Transverse colon (tissue), 4 donors: ENCODE results near the gene TMEM266. TPM values are rescaled to one million over a fixed set of nuclear protein-coding genes. Genes with fewer than 3 reads are reported as not detected.

ENCODE experiments used
- DNase-seq: peaks from one replicate; pipeline ENCODE4 v3.0.0-alpha.2; 2019
- H3K27ac ChIP-seq, 4 donors: fragments of 200-600 bp; sonication (generic); 2 replicates each; pipeline ENCODE4 v1.5.1; 2016 to 2018; ENCODE audit warnings: inconsistent platforms in 4 of 4
- H3K27me3 ChIP-seq: fragments of 200-600 bp; sonication (generic); 2 replicates; pipeline ENCODE4 v1.5.1; 2017; ENCODE audit warnings: inconsistent platforms
- H3K36me3 ChIP-seq, 4 donors: fragments of 200-600 bp; sonication (generic); 2 replicates each; pipeline ENCODE4 v1.5.1; 2017 to 2019; ENCODE audit warnings: inconsistent platforms in 4 of 4
- H3K4me1 ChIP-seq, 4 donors: fragments of 200-600 bp; sonication (generic); 2 replicates each; pipeline ENCODE4 v1.5.1; 2017 to 2020; ENCODE audit warnings: inconsistent platforms in 4 of 4
- H3K4me3 ChIP-seq, 4 donors: fragments of 200-600 bp; sonication (generic); 1 replicate in 1 of 4; 2 replicates in 3 of 4; pipeline versions ENCODE4 v1.5.1 to v1.6.1; 2017 to 2019; ENCODE audit warnings: inconsistent platforms in 4 of 4
- H3K9me3 ChIP-seq, 2 donors: fragments of 200-600 bp; sonication (generic); 2 replicates each; pipeline ENCODE4 v1.5.1; 2017 to 2019; ENCODE audit warnings: inconsistent platforms in 2 of 2
- CTCF ChIP-seq, 5 experiments: fragments of 200-600 bp in 3 of 5; fragments of 450-650 bp in 2 of 5; sonication (generic) in 3 of 5; IDR thresholded peaks; 1 replicate in 2 of 5; 2 replicates in 3 of 5; pipeline ENCODE4 v1.5.1; 2016 to 2017; ENCODE audit warnings: antibody characterized with exemption in 5 of 5, inconsistent platforms in 3 of 5, mild to moderate bottlenecking in 2 of 5, moderate library complexity in 1 of 5
- EP300 ChIP-seq: sonication (generic); formaldehyde crosslinking; IDR thresholded peaks from one replicate; pipeline ENCODE4 v1.6.1; 2017; ENCODE audit warnings: antibody characterized with exemption, low read depth
- POLR2A ChIP-seq: fragments of 450-650 bp; IDR thresholded peaks from one replicate; pipeline ENCODE4 v1.6.1; 2016; ENCODE audit warnings: antibody characterized with exemption, mild to moderate bottlenecking, moderate library complexity
- POLR2AphosphoS5 ChIP-seq, 3 donors: sonication (generic); formaldehyde crosslinking; IDR thresholded peaks; one replicate each; pipeline ENCODE4 v1.6.1; 2016; ENCODE audit warnings: antibody characterized with exemption in 3 of 3
- WGBS, 2 donors: methylation state at CpG; one replicate each; pipeline ENCODE4 v1.1.5; 2018; ENCODE audit warnings: low coverage in 1 of 2; 5-methylcytosine and 5-hydroxymethylcytosine counted together
- in situ Hi-C, 4 donors: fragments of 200-750 bp; cut with MboI; loops; one replicate each; pipeline versions ENCODE4 v1.15.0 to v1.15.1; 2017; ENCODE audit warnings: low sequenced_read_pairs in 3 of 4, low pct_ligation_motif_present in 1 of 4, low pct_unique_long_range_greater_than_20kb in 1 of 4
- intact Hi-C: fragments of 100-400 bp; cut with DNase I; formaldehyde crosslinking; loops from one replicate; pipeline ENCODE4 v1.15.1; 2023; ENCODE audit warnings: low total_unique reads
- total RNA-seq, 4 donors: library from RNA; depleted of rRNA; stranded (reverse); fragments of >200 nt; gene quantifications; one replicate each; pipeline ENCODE4 v1.1.0, GENCODE V29; 2016

The TMEM266 gene
- total RNA-seq, 4 donors from 2014 or later: 0.41 TPM; not detected in 3

GRCh38 chr15:76245072-76245610, 185.4 kb downstream of the TMEM266 start:
- TF ChIP-seq POLR2A (no peak), CTCF (IDR thresholded peaks at IDR 0.05) (no peak), POLR2AphosphoS5 (IDR thresholded peaks at IDR 0.05) (no peak), EP300 (no peak)
- H3K27ac ChIP-seq: no peak overlapping the region
- DNase-seq: no peak
- H3K9me3 ChIP-seq: no peaks in the 10 kb centered on the region
- no peaks in the 10 kb centered on the region for H3K4me1 ChIP-seq
- 74 to 77% methylated on average over 1 of the region's 1 CpG for WGBS, 2 donors
- in situ Hi-C loops (no loop called here), intact Hi-C loops (no loop called here)
- H3K27me3 ChIP-seq: no peaks in the 10 kb centered on the region
- peaks cover 0 to 6% (median 2%) of the 10 kb centered on the region in 4 donors for H3K36me3 ChIP-seq
- no peak overlapping the region for H3K4me3 ChIP-seq

- Histone ChIP-seq H3K4me1 (no peaks in the 10 kb centered on the region), H3K9me3 (no peaks in the 10 kb centered on the region), H3K27me3 (no peaks in the 10 kb centered on the region), H3K4me3 (no peak overlapping the region), H3K36me3 (peaks cover 0 to 2% (median 0%) of the 10 kb centered on the region in 4 donors), H3K27ac (no peak overlapping the region)
- in situ Hi-C loops (no loop called here), intact Hi-C loops (no loop called here)
- DNase-seq: no peak
- 96 to 100% methylated on average over 3 to 4 of the region's 4 CpGs for WGBS, 2 donors
- no peak for TF ChIP-seq POLR2AphosphoS5 (IDR thresholded peaks at IDR 0.05)
- no peak for TF ChIP-seq POLR2A
- TF ChIP-seq EP300: no peak
- no peak for TF ChIP-seq CTCF (IDR thresholded peaks at IDR 0.05)
Observed at GRCh38 chr15:76251717-76252116, 191.9 kb downstream of the TMEM266 start.

GRCh38 chr15:76252249-76252648, 192.5 kb downstream of the TMEM266 start:
- H3K4me3 ChIP-seq: no peak overlapping the region
- peaks cover 0 to 2% (median 0%) of the 10 kb centered on the region in 4 donors for H3K36me3 ChIP-seq
- intact Hi-C loops: no loop called here

GRCh38 chr15:76253691-76254473, 194.1 kb downstream of the TMEM266 start:
- H3K27me3 ChIP-seq: no peaks in the 10 kb centered on the region
- intact Hi-C loops (no loop called here), in situ Hi-C loops (no loop called here)
- no peak for DNase-seq
- H3K9me3 ChIP-seq: no peaks in the 10 kb centered on the region
- H3K27ac ChIP-seq: no peak overlapping the region
- H3K4me3 ChIP-seq: no peak overlapping the region
- TF ChIP-seq CTCF (IDR thresholded peaks at IDR 0.05) (no peak), POLR2A (no peak), POLR2AphosphoS5 (IDR thresholded peaks at IDR 0.05) (no peak), EP300 (no peak)
- WGBS, 2 donors: 96 to 100% methylated on average over 2 to 3 of the region's 3 CpGs
- peaks cover 0 to 2% (median 0%) of the 10 kb centered on the region in 4 donors for H3K36me3 ChIP-seq
- no peaks in the 10 kb centered on the region for H3K4me1 ChIP-seq

More at GRCh38 chr15:76252249-76252648, 192.5 kb downstream of the TMEM266 start:
- no peak for DNase-seq
- Histone ChIP-seq H3K27ac (no peak overlapping the region), H3K4me1 (no peaks in the 10 kb centered on the region), H3K27me3 (no peaks in the 10 kb centered on the region), H3K9me3 (no peaks in the 10 kb centered on the region)
- no peak for TF ChIP-seq POLR2AphosphoS5 (IDR thresholded peaks at IDR 0.05)
- in situ Hi-C loops: no loop called here
- 69 to 90% methylated on average over 2 of the region's 2 CpGs for WGBS, 2 donors

Other genes with a start within 250 kb of the TMEM266 start
- 10 to 100 TPM; 21.2 to 53.7 (median 26.9) TPM for gene UBE2Q2, start 216.5 kb upstream of the TMEM266 start, total RNA-seq
- 10 to 100 TPM in 3 of 4 donors, 1 to 10 TPM in 1; 8.0 to 26.9 (median 18.5) TPM for gene FBXO22, start 156.1 kb upstream of the TMEM266 start, total RNA-seq
- 1 to 10 TPM in 3 of 4 donors, not detected in 1; 2.8 to 5.1 (median 3.5) TPM for gene NRG4, start 47.6 kb upstream of the TMEM266 start, total RNA-seq